Endodermal cell (in vitro differentiated cells): Measurements from ENCODE around the gene VTI1A. TPM values are rescaled to one million over a fixed set of nuclear protein-coding genes. Genes with fewer than 3 reads are reported as not detected.
A peak's percentile ranks its signal among the peaks of the same experiment; 100 is the strongest.

Experiments used
- DNase-seq: peaks from one replicate; pipeline ENCODE4 v3.0.0-alpha.2; 2017
- H3K27ac ChIP-seq: 2 replicates; pipeline ENCODE4 v1.5.1; 2013; ENCODE audit warnings: mild to moderate bottlenecking, low read depth, low read length, moderate library complexity
- H3K27me3 ChIP-seq: 2 replicates; pipeline ENCODE4 v1.6.1; 2013; ENCODE audit warnings: mild to moderate bottlenecking, low read length, moderate library complexity; ENCODE audit not compliant: insufficient read depth, control insufficient read depth, poor library complexity, severe bottlenecking
- H3K36me3 ChIP-seq: 2 replicates; pipeline ENCODE4 v1.7.0; 2013; ENCODE audit warnings: mild to moderate bottlenecking, low read length, moderate library complexity; ENCODE audit not compliant: control insufficient read depth, insufficient read depth
- H3K4me1 ChIP-seq: one replicate; pipeline ENCODE4 v1.7.0; 2013; ENCODE audit warnings: low read length; ENCODE audit not compliant: control insufficient read depth, insufficient read depth
- H3K4me3 ChIP-seq: 2 replicates; pipeline ENCODE4 v1.5.1; 2013; ENCODE audit warnings: mild to moderate bottlenecking, low read length, moderate library complexity
- H3K9ac ChIP-seq: 2 replicates; pipeline ENCODE4 v1.6.1; 2013; ENCODE audit warnings: mild to moderate bottlenecking, low read length, moderate library complexity; ENCODE audit not compliant: poor library complexity, severe bottlenecking; ENCODE audit errors: extremely low read depth
- H3K9me3 ChIP-seq: 2 replicates; pipeline ENCODE4 v1.6.1; 2013; ENCODE audit warnings: mild to moderate bottlenecking, low read length, moderate library complexity; ENCODE audit not compliant: control insufficient read depth
- H3K27ac Mint-ChIP-seq: 2 replicates; pipeline ENCODE4 v1.8.0; 2020; ENCODE audit warnings: mixed read lengths
- H3K27me3 Mint-ChIP-seq: 2 replicates; pipeline ENCODE4 v1.8.0; 2021; ENCODE audit warnings: mild to moderate bottlenecking, mixed read lengths; ENCODE audit not compliant: insufficient read depth
- H3K36me3 Mint-ChIP-seq: 2 replicates; pipeline ENCODE4 v1.8.0; 2020; ENCODE audit warnings: low read depth, mixed read lengths
- H3K4me1 Mint-ChIP-seq: 2 replicates; pipeline ENCODE4 v1.8.0; 2020; ENCODE audit warnings: mixed read lengths
- H3K4me3 Mint-ChIP-seq: 2 replicates; pipeline ENCODE4 v1.8.0; 2020; ENCODE audit warnings: mild to moderate bottlenecking, moderate library complexity, mixed read lengths
- H3K9me3 Mint-ChIP-seq: 2 replicates; pipeline ENCODE4 v1.8.0; 2020; ENCODE audit warnings: mild to moderate bottlenecking, mixed read lengths
- CTCF ChIP-seq: fragments of 200-600 bp; sonication (generic); conservative IDR thresholded peaks from 2 replicates; pipeline ENCODE4 v1.5.0; 2021; ENCODE audit warnings: antibody characterized with exemption, mild to moderate bottlenecking
- WGBS, 2 experiments: methylation state at CpG; one replicate each; pipeline versions ENCODE4 v1.1.5 to v1.1.7; 2013; ENCODE audit warnings: missing lambda C conversion rate in 2 of 2, mixed read lengths in 1 of 2; ENCODE audit not compliant: insufficient coverage in 1 of 2, insufficient read length in 1 of 2; 5-methylcytosine and 5-hydroxymethylcytosine counted together
- total RNA-seq, 2 donors: library from RNA; stranded (reverse); fragmentation: NEBNext Ultra II Directional in 1 of 2; extraction: Animal tissue kit (Norgen Biotek cat#: 25700) in 1 of 2; gene quantifications; 2 replicates in 1 of 2; 3 replicates in 1 of 2; pipeline ENCODE4 v1.2.1, GENCODE V29; 2021

Gene VTI1A
- total RNA-seq, 2 donors from 2014 or later: 27.0 to 29.9 TPM

- H3K9me3 Mint-ChIP-seq: no peaks in the 10 kb centered on the region
- no peak for TF ChIP-seq CTCF
- Histone ChIP-seq H3K36me3 (no peaks in the 10 kb centered on the region), H3K27me3 (no peaks in the 10 kb centered on the region), H3K9me3 (no peaks in the 10 kb centered on the region), H3K4me3 (no peak overlapping the region), H3K27ac (peak overlapping the region; percentile 84), H3K9ac (no peak overlapping the region), H3K4me1 (peaks cover 6% of the 10 kb centered on the region)
- no peak for DNase-seq
- peak overlapping the region; percentile 69 for H3K27ac Mint-ChIP-seq
- H3K4me3 Mint-ChIP-seq: no peak overlapping the region
- peaks cover 3% of the 10 kb centered on the region for H3K27me3 Mint-ChIP-seq
- peaks cover 5% of the 10 kb centered on the region for H3K36me3 Mint-ChIP-seq
- peaks cover 72% of the 10 kb centered on the region for H3K4me1 Mint-ChIP-seq
- 56 to 59% methylated on average over 2 to 3 of the region's 3 CpGs for WGBS, 2 experiments
These were observed 365.6 kb downstream of the VTI1A start for GRCh38 chr10:112812586-112812985.

- no peak for DNase-seq
- Histone ChIP-seq H3K4me3 (no peak overlapping the region), H3K9me3 (no peaks in the 10 kb centered on the region), H3K27me3 (no peaks in the 10 kb centered on the region), H3K27ac (no peak overlapping the region), H3K36me3 (no peaks in the 10 kb centered on the region), H3K4me1 (peaks cover 6% of the 10 kb centered on the region), H3K9ac (no peak overlapping the region)
- H3K27ac Mint-ChIP-seq: no peak overlapping the region
- peaks cover 76% of the 10 kb centered on the region for H3K4me1 Mint-ChIP-seq
- peaks cover 5% of the 10 kb centered on the region for H3K36me3 Mint-ChIP-seq
- no peaks in the 10 kb centered on the region for H3K9me3 Mint-ChIP-seq
- no peak for TF ChIP-seq CTCF
- peaks cover 3% of the 10 kb centered on the region for H3K27me3 Mint-ChIP-seq
- WGBS, 2 experiments: 94% methylated on average over 13 to 16 of the region's 16 CpGs
- no peak overlapping the region for H3K4me3 Mint-ChIP-seq
These were observed 367.0 kb downstream of the VTI1A start for GRCh38 chr10:112813866-112814591.

- no peaks in the 10 kb centered on the region for H3K27me3 ChIP-seq
- H3K4me3 ChIP-seq: no peak overlapping the region
- no peak for DNase-seq
- H3K36me3 ChIP-seq: no peaks in the 10 kb centered on the region
- Mint-ChIP-seq H3K27ac (no peak overlapping the region), H3K4me1 (peaks cover 70% of the 10 kb centered on the region), H3K36me3 (peaks cover 7% of the 10 kb centered on the region), H3K9me3 (no peaks in the 10 kb centered on the region), H3K27me3 (peaks cover 3% of the 10 kb centered on the region), H3K4me3 (no peak overlapping the region)
- TF ChIP-seq CTCF: no peak
- H3K9me3 ChIP-seq: no peaks in the 10 kb centered on the region
- no peak overlapping the region for H3K27ac ChIP-seq
- H3K4me1 ChIP-seq: peaks cover 6% of the 10 kb centered on the region
- no peak overlapping the region for H3K9ac ChIP-seq
- WGBS, 2 experiments: 78 to 90% methylated on average over 7 to 16 of the region's 16 CpGs
These were observed 368.4 kb downstream of the VTI1A start for GRCh38 chr10:112815269-112816032.
